Middle frontal gyrus (tissue), 1 donor: ENCODE data around the gene PM20D2.
"Not testable (repeated sequence)": the region's sequence is repeated elsewhere in the genome, so short reads cannot be mapped to it uniquely, and the experiment has no call there.

Source experiments
- DNase-seq: peaks from one replicate; pipeline ENCODE4 v3.0.0-alpha.2; 2015; ENCODE audit warnings: low spot score; ENCODE audit errors: extremely low spot score

PM20D2 gene, protein sequence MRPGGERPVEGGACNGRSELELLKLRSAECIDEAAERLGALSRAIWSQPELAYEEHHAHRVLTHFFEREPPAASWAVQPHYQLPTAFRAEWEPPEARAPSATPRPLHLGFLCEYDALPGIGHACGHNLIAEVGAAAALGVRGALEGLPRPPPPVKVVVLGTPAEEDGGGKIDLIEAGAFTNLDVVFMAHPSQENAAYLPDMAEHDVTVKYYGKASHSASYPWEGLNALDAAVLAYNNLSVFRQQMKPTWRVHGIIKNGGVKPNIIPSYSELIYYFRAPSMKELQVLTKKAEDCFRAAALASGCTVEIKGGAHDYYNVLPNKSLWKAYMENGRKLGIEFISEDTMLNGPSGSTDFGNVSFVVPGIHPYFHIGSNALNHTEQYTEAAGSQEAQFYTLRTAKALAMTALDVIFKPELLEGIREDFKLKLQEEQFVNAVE

DNA sequence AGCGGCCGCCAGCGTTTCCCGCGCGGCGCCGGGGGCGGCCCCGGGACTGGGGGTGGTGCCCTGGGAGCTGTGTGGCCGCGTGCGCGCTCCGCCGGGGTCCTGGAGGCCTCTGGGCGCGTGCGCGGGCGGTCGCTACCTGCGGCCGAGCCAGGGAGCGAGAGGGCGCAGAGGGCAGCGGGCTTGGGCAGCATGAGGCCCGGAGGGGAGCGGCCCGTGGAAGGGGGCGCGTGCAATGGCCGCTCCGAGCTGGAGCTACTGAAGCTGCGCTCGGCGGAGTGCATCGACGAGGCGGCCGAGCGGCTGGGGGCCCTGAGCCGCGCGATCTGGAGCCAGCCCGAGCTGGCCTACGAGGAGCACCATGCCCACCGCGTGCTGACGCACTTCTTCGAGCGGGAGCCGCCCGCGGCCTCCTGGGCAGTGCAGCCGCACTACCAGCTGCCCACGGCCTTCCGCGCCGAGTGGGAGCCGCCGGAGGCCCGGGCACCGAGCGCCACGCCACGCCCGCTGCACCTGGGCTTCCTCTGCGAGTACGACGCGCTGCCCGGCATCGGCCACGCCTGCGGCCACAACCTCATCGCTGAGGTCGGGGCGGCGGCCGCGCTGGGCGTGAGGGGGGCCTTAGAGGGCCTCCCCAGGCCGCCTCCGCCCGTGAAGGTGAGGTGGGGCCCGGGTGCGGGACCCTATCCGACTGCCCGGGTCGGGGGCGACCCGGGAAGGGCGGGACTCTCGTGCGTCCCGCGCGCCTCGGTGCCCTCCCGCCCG is at the start of gene PM20D2:
PM20D2 (plus strand) TSS at position 100 of the 762 bp plus-strand sequence; CDS start at position 190, 90 bp downstream.
- no peak for DNase-seq

DNA sequence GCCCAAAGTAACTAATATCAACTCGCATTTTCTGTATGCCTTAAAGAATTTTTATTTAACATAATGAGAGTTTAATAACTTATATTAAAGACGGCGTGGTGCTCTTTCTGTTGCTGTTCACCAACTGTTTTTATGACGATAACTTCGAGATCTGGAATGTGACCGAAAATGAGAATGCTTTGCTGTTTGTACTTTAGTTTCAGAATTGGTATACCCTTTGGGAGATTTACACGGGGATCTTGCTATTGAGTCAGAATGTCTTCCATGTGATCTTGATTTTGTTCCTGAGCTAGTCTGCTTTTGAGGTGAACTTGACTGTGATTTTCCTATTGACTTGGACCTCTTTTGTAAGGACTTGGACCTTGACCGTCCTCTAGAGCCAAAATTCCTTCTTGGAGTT is 47.4 kb upstream of the PM20D2 start:
- DNase-seq, result no peak

DNA sequence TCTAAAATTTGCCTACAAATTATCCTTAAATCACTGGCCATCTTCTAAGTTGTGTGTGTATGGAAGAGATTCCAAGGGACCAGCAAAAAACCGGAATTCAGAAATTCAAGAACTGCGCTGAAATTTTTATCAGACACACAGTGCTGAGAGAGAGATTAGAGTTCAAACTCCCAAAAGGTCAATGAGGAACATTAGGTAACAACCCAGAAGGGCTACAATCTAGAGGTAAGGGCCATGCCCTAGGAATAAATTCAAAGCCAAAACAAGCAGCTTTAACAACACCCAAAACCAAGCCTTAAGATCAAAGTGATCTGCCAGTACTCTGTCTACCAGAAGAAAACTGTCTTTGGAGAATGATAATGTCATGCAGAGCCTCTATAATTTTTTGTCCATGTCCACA is 45.7 kb upstream of the PM20D2 start:
- DNase-seq, result no peak

DNA sequence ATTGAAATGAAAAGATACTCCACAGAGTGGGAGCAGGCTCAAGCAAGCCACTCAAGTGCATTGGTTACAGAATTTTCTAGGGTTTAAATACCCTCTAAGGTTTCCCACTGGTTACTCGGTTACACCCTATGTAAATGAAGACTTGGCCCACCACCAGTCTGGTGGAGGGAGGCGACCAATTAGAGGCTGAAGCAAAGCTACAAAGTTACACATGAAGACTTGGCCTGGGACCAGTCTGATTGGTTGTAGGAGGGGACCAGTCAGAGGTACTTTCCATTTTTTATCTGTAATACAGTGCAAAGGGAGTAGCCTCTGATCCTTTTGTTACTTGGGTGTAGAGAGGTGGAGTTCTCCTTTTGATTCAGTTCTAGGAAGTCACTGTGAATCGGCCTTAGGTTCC is 35.6 kb upstream of the PM20D2 start:
- no peak for DNase-seq

DNA sequence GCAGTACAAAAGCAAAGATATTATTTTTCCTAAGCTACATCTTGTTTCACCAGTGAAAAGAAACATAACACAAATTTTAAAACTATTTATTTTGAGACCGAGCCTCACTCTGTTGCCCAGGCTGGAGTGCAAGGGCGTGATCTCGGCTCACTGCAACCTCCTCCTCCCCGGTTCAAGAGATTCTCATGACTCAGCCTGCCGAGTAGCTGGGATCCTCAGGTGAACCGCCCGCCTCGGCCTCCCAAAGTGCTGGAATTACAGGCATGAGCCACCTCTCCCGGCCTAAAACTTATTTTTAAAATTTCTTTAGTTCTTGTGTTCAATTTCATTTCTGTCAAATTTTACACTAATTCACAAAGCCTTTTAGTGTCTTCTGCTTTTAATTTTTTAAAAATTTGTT is 33.9 kb upstream of the PM20D2 start:
- no peak for DNase-seq

DNA sequence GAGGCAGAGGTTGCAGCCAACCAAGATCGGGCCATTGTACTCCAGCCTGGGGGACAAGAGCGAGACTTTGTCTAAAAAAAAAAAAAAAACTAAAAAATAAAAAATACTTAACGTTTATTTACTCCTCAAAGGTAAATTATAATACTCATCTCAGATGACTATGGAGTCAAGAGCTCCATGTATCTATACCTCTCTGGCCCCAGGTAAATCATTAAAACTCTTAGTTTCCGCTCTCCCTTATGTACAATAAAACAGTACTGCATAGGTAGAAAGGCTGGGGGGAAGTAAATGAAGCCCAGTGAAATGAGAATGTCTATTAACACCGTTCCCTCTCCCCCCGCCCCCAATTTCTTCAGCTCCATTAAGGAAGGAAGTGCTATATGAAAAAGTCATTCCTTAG is 29.2 kb upstream of the PM20D2 start:
- no peak for DNase-seq

DNA sequence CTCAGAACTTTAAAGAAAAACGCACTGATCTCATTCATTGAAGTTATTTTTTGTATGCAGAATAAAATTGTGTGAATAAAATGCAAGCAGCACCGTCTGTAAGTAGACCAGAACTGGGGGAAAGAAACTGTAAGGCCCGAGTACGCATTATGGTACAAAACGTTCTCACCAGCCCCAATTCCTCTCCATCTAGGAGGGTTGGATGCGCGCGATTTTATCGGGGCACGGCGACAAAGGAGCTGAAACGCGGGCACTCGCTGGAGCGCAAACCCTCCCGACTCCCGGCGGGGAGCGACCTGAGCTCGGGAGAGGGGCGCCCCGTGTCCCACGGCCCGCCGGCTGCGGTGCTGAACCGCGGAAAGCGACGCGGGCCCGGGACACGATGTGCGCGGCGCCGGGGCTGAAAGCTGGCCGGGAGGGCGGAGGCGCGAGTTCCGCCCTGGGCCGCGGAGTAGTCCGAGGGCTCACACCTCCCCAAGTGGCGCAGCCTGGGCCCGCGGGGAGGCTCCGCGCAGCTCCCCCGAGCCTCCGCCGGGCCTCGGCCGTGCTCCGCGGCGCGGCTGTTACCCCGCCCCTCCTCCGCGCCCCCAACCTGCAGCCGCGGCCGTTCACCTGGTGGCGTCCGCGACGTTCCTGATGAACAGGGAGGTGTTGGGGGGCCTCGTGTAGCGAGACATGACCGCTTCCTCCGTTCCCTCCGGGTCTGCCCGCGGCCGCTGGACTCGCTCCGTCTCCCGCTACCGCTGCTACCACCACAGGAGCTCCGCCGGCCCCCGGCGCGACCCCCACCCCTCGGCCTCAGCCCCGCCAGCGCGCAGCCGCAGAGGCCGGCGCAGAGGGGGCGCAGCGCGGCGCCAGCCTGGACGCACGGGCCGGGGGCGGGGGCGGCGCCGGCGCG is 28.4 kb upstream of the PM20D2 start, which contains the start of gene SRSF12:
SRSF12 (minus strand) TSS at position 861 of the 898 bp plus-strand sequence; CDS start at position 677, 184 bp downstream.
- DNase-seq, result no peak

DNA sequence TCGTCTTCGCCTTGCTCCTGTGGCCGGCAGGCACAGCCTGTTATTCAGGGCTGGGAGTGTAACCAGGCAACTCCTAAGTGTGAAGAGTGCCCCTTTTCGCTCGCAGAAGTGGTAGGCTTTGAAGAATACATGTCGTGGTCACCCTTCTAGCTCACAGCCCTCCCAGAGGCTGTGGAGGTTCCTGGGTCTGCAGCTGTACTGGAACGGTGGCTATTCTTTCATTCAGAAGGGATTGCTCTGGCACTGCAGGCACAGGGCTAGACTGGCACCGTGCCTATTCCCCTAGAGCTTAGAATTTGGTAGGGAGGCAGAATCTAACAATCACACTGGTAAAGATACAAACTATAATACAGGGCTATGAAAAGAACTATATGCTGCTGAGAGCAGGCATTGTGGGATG is 26.9 kb upstream of the PM20D2 start:
- DNase-seq, result no peak

DNA sequence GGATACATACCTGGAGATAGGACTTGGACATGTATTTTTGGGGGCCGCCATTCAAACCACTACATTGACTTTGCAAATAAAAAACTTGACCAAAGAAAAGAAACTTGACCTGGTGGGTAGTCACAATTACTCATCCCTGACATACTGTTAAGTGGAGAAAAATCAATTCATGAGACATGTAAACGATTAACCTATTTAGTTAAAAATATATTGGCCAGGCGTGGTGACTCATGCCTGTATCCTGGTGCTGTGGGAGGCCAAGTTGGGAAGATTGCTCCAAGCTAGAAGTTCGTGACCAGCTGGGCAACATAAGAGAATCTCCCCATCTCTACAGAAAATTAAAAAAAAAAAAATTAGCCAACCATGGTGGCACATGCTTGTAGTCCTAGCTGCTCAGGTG is 25.5 kb upstream of the PM20D2 start:
- DNase-seq, result no peak

DNA sequence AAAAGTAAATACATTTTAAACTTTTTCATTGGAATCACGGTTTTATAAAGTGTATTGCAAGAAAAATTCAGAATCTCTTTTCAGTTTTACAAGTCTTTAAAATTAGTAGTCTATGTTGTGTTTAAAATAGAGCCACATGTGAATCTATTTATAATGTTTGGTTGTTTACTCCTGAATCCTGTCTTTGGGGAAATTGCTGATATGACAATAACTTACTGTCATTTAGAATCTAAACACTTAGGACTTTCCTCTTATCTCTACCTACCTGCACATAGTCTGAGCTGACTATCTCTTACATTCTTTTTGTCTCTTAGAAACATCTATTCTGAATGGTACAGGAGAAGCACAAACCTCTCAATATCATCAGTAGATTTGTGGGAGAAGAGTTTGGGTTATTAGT is 23.9 kb upstream of the PM20D2 start:
- no peak for DNase-seq

DNA sequence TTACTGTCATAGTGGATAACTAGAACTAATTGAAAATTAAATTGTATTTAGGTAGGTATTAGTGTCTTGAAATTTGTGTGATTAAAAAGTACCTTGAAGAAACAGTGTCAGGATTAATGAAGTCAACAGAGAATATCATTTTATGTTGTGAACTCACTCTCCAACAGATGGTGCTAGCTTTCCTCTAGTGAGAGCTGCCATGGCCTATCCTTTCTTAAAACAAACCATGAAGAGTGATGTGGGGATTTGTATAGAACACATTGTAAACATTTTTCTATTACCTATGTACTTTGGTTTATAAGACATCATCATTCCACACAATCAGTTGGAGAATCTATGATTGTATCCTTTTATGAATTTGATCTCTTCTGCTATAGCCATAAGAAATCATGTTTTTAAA is 23.2 kb upstream of the PM20D2 start:
- DNase-seq, result no peak

DNA sequence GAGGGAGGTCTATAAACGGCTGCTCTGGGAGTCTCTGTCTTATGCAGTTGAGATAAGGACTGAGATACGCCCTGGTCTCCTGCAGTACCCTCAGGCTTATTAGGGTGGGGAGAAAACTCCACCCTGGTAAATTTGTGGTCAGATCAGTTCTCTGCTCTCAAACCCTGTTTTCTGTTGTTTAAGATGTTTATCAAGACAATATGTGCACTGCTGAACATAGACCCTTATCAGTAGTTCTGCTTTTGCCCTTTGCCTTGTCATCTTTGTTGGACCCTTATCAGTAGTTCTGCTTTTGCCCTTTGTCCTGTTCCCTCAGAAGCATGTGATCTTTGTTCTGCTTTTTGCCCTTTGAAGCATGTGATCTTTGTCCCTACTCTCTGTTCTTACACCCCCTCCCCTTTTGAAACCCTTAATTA is 17.6 kb upstream of the PM20D2 start:
- DNase-seq, result not testable (repeated sequence)

DNA sequence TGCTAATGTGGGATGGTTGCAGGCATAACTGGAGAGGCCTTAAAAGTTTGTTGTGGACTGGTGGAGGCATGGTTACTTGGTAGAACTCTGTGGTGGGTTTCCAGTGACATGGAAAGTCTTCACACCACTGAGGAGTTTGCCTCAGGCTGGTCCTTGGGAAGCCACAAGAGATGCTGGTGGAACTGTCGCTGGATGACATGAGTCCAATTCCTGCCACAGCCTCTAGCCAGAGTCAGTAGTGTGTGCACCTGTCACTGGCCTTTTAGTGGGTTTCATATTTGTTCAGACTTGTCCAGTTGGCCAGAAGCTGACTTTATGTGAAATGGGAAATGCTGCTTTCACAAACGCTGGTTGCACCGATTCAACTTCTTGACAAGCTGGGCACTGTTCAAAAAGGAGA is 14.3 kb upstream of the PM20D2 start:
- DNase-seq, result no peak

DNA sequence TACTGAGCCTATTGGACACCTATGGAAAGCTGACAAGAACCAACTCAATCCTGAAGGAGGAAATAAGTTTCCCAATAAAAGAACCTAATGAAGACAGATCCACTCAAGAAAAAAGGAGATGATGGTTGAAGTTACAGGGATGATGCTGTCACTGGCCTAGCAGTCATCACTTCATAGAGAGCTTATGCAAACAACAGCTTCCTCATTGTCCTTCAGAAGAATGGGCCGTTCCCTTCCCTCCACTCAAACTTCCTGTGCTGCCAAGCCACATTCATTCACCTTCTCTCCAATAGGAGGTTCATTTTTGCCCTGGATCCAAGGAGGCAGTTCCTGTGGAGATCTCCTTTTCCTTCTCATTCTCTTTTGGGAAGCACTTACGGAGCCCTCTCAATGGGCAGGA is 13.8 kb upstream of the PM20D2 start:
- no peak for DNase-seq

DNA sequence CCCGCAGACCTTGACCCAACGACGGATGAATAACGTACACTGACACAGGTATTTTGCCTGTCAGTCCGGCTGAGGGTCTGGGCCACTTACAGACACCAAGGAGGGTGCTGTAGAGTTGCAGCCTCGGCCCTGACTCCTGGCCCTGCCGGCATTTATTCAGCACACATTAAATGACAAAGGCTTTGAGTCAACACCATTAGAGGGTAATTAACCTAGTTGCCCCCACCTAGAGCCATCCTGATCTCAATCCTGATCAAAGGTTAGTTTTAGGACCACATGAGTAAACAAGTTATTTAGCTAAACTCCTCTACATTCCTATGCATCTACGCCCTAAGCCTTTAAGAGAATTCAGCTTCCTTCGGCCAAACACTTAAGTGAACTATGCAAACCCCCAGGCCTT is 11.9 kb upstream of the PM20D2 start:
- DNase-seq, result no peak

DNA sequence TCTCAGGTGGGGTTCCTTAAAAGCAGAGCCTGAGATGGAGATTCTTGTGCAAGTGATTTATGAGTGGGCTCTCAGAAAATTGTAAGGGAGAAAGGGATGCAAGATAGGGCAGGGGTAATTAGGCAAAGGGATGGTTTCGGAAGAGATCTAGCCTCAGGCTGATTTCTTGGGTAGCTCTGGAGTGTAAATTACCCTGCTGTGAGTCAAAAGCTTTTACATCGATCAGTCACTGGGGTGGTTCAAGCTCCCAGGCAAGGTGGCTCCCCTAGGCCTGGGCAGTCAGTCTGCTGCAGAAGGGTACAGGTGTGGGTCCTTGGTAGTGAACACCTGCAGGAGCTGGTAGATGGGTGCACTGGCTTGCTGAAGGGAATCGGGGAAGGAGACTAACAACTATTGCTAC is 11.1 kb upstream of the PM20D2 start:
- DNase-seq, result no peak

DNA sequence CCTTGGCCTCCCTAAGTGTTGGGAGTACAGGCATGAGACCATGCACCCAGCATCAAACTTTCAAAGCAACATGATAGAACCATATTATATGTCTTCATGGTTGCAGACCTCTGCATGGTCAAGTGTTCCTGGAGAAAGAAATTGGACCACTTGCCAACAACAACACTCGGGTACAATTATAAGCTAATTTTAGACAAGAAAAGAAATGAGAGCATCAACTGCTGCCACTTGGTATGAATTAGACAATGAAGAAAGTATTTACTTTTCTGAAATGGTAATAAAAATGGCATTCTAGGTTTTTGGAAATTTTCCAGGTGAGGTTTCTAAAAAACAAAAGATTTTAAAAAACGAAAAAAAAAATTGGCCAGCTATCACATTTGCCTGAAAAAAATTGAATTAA is 7.7 kb upstream of the PM20D2 start:
- DNase-seq, result no peak

DNA sequence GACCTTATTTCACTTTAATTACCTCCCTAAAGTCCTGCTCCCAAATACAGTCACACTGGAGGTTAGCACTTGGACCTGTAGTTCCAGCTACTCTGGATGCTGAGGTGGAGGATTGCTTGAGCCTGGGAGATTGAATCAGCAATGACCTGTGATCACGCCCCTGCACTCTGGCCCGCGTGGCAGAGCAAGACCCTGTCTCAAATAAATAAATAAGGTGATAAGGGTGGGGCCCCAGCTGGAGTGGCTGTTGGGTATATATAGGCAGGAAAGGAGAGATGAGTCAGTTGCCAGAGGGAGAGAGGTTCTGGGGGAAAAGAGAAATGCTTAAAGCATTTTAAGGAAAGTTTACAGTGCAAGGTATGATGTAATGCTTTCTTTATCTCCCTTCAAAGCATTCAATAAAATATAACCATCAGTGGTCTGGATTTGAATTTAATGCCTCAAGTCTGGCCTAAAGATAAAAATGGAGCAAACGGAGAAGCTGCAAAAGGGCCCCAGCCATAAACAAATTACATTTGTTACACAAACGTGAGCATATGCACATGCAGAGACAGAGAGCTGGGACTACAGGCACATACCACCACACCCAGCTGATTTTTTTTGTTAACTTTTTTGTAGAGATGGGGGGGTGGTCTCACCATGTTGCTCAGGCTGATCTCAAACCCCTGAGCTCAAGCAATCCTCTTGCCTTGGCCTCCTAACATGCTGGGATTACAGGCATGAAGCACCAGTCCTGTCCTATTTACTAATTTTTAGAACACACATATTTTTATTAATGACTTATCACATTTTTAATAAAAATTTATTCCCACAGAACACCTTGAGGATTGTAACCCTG is 6.1 kb upstream of the PM20D2 start:
- no peak for DNase-seq

DNA sequence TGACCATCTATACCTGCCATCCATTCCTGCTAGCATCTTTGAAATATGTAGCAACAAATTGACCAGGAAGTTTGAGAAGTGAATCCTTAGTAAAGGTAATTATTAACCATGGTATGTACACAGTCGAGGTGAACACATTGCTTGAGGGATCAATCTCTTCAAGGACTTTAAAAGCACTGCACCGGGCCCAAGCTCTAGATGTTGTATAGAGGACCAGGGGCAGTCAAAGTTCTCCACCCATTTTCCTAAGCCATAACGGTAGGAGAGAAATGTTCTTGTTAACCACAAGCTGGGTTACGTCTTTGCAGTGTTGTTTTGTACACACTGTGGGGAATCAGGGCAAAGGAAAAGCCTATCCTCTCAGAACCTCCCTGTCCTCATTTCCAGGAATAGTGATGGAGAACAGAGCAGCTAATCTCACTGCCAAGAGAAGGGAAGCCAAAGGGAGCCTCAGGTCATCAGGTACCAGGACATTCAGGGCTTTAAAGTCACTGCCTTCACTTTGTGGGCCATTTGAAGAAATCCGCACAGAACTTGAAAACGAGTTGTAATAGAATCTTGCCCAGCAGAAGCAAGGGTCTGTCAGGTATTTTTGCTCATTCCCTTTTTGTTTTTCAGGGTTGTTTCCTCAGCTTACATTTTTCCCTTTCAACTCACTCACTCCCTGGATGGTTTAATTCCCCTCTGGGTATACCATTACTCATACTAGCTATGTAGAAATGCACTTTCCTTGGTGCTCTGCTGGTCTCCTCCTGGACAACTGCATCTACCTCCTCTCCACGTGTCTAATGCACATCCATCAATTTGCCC is 5.3 kb upstream of the PM20D2 start:
- no peak for DNase-seq
